MM.1S (cell line): ENCODE measurements around the gene ABCC12.

Experiments used
- EZH2 ChIP-seq: fragments of 300-600 bp; sonication (generic); optimal IDR thresholded peaks from 2 replicates; pipeline ENCODE3; 2017; ENCODE audit warnings: low read depth, mild to moderate bottlenecking, antibody characterized with exemption, low read length, mixed read lengths
- EZH2phosphoT487 ChIP-seq: fragments of 300-600 bp; sonication (generic); IDR thresholded peaks from 2 replicates; pipeline ENCODE4 v1.6.1; 2018; ENCODE audit warnings: antibody characterized with exemption, low read length
- TF ChIP-seq, protein P1 (sequence below): fragments of 300-600 bp; sonication (generic); IDR thresholded peaks from 2 replicates; pipeline ENCODE4 v1.5.1; 2016; ENCODE audit warnings: antibody characterized with exemption, low read length, mixed read lengths

GRCh38 chr16:48110982-48111381, 44.8 kb downstream of the ABCC12 start:
- TF ChIP-seq, protein P1, sequence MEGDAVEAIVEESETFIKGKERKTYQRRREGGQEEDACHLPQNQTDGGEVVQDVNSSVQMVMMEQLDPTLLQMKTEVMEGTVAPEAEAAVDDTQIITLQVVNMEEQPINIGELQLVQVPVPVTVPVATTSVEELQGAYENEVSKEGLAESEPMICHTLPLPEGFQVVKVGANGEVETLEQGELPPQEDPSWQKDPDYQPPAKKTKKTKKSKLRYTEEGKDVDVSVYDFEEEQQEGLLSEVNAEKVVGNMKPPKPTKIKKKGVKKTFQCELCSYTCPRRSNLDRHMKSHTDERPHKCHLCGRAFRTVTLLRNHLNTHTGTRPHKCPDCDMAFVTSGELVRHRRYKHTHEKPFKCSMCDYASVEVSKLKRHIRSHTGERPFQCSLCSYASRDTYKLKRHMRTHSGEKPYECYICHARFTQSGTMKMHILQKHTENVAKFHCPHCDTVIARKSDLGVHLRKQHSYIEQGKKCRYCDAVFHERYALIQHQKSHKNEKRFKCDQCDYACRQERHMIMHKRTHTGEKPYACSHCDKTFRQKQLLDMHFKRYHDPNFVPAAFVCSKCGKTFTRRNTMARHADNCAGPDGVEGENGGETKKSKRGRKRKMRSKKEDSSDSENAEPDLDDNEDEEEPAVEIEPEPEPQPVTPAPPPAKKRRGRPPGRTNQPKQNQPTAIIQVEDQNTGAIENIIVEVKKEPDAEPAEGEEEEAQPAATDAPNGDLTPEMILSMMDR: no peak
- TF ChIP-seq EZH2 (no peak), EZH2phosphoT487 (no peak)
